ENCODE results near the gene GPR160. TPM values are rescaled to one million over a fixed set of nuclear protein-coding genes. Genes with fewer than 3 reads are reported as not detected.

The GPR160 gene
- total and polyA plus RNA-seq, 9 of the 15 experiments (the other 6 are each of a cell fraction or from before 2014, with no cell fraction given): 1.3 to 10.5 (median 8.3) TPM

- FAIRE-seq (no peak), ATAC-seq (peak; percentile 5; the same call in 1 of the 3 replicates), DNase-seq (ENCODE audit: extremely low read depth in 1 of 4, low spot score in 3 of 4) (no peak)
- peaks cover 0 to 3% of the 10 kb centered on the region in 2 experiments; a peak in 3 of 5 replicates for H3K4me1 ChIP-seq (replicated peaks in 1 of 2; ENCODE audit: control insufficient read depth in 2 of 2, insufficient read depth in 2 of 2, low read length in 2 of 2)
- 81% methylated on average over 4 of the region's 4 CpGs for WGBS (ENCODE audit: insufficient coverage, low coverage, missing lambda C conversion rate)
- in situ Hi-C loops (cut with MboI) (no loop called here), intact Hi-C loops (cut with micrococcal nuclease) (no loop called here)
- no peaks in the 10 kb centered on the region for H3K27me3 ChIP-seq (ENCODE audit: control insufficient read depth in 2 of 2, insufficient read depth in 2 of 2, low read length in 2 of 2)
- H3K27ac ChIP-seq (ENCODE audit: extremely low read depth, low read depth, low read length): no peak overlapping the region
- no peaks in the 10 kb centered on the region for H3K9me3 ChIP-seq (replicated peaks; ENCODE audit: control insufficient read depth, insufficient read depth, low read depth, low read length)
- H2AFZ ChIP-seq (ENCODE audit: low read depth, low read length): no peak overlapping the region
- CTCF ChIA-PET (ENCODE audit: low intra/inter-chr PET ratio): no interaction called here
- H4K20me1 ChIP-seq (replicated peaks; ENCODE audit: control insufficient read depth, insufficient read depth, low read length): no peaks in the 10 kb centered on the region
- no peak for TF ChIP-seq KDM1A (IDR thresholded peaks at IDR 0.05)
- no peak for TF ChIP-seq CBFA2T3 (IDR thresholded peaks at IDR 0.05)
- TF ChIP-seq, protein P1, sequence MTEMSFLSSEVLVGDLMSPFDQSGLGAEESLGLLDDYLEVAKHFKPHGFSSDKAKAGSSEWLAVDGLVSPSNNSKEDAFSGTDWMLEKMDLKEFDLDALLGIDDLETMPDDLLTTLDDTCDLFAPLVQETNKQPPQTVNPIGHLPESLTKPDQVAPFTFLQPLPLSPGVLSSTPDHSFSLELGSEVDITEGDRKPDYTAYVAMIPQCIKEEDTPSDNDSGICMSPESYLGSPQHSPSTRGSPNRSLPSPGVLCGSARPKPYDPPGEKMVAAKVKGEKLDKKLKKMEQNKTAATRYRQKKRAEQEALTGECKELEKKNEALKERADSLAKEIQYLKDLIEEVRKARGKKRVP (CRISPR knock-in tag; IDR thresholded peaks at IDR 0.05): no peak
- TF ChIP-seq, protein P2, sequence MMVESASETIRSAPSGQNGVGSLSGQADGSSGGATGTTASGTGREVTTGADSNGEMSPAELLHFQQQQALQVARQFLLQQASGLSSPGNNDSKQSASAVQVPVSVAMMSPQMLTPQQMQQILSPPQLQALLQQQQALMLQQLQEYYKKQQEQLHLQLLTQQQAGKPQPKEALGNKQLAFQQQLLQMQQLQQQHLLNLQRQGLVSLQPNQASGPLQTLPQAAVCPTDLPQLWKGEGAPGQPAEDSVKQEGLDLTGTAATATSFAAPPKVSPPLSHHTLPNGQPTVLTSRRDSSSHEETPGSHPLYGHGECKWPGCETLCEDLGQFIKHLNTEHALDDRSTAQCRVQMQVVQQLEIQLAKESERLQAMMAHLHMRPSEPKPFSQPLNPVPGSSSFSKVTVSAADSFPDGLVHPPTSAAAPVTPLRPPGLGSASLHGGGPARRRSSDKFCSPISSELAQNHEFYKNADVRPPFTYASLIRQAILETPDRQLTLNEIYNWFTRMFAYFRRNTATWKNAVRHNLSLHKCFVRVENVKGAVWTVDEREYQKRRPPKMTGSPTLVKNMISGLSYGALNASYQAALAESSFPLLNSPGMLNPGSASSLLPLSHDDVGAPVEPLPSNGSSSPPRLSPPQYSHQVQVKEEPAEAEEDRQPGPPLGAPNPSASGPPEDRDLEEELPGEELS (CRISPR knock-in tag; IDR thresholded peaks at IDR 0.05; ENCODE audit: borderline replicate concordance): no peak
- no peak for TF ChIP-seq PKNOX1 (IDR thresholded peaks at IDR 0.05)
- no peak for TF ChIP-seq ZFP30 (CRISPR knock-in tag; IDR thresholded peaks at IDR 0.05; ENCODE audit: borderline replicate concordance)
- TF ChIP-seq XRCC5 (IDR thresholded peaks at IDR 0.05; ENCODE audit: low read depth, low read length): no peak
- TF ChIP-seq, protein P3, sequence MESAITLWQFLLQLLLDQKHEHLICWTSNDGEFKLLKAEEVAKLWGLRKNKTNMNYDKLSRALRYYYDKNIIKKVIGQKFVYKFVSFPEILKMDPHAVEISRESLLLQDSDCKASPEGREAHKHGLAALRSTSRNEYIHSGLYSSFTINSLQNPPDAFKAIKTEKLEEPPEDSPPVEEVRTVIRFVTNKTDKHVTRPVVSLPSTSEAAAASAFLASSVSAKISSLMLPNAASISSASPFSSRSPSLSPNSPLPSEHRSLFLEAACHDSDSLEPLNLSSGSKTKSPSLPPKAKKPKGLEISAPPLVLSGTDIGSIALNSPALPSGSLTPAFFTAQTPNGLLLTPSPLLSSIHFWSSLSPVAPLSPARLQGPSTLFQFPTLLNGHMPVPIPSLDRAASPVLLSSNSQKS (CRISPR knock-in tag; IDR thresholded peaks at IDR 0.05): no peak
- TF ChIP-seq ARID1B (IDR thresholded peaks at IDR 0.05): no peak
- TF ChIP-seq ZNF583 (CRISPR knock-in tag; IDR thresholded peaks at IDR 0.05): no peak
- TF ChIP-seq C11orf30 (IDR thresholded peaks at IDR 0.05; ENCODE audit: low read depth): peak; percentile 21; the same call in 1 of the 2 replicates
- peak; percentile 36; the same call in 1 of the 2 replicates for TF ChIP-seq ZNF316 (IDR thresholded peaks at IDR 0.05)
- no peak overlapping the region for H3K4me2 ChIP-seq (ENCODE audit: insufficient read depth, low read length)
- H3K4me3 ChIP-seq: no peak overlapping the region
- BruUV-seq (replicated peaks): no TSS peak
- peak overlapping the region in 1 of 2 experiments; percentile 5; a peak in 1 of 4 replicates for H3K9ac ChIP-seq (ENCODE audit: insufficient read depth in 1 of 2, low read depth in 2 of 2, low read length in 2 of 2)
- POLR2A ChIA-PET: interaction anchor here (1.2 kb wide), 3 partner anchors 13 to 20 kb away, joined by 3 read pairs; no protein-coding TSS in a partner anchor
- no peaks in the 10 kb centered on the region for H3K9me1 ChIP-seq (ENCODE audit: control insufficient read depth, insufficient read depth, low read length)
- 0 out of 3 replicates have a peak, but pooled peaks cover 3% of the 10 kb centered on the region for H3K79me2 ChIP-seq (ENCODE audit: control insufficient read depth, insufficient read depth, low read length)
- H3K36me3 ChIP-seq (ENCODE audit: control insufficient read depth, insufficient read depth, low read length): peaks cover 50% of the 10 kb centered on the region
Observed at GRCh38 chr3:170128259-170128976, 90.6 kb downstream of the GPR160 start.

All from K562 (cell line).